HEK293 (cell line): ENCODE results near the gene MMP15.

Experiments used
- CTCF ChIA-PET: fragments of 350-600 bp; formaldehyde crosslinking; extraction: SDS; loops from one replicate; lab custom pipeline; 2021; ENCODE audit warnings: antibody characterized with exemption; lab: Yijun Ruan, JAX
- POLR2A ChIA-PET: fragments of 300-600 bp; formaldehyde crosslinking; extraction: SDS; loops from one replicate; lab custom pipeline; 2020; ENCODE audit warnings: antibody characterized with exemption, inconsistent platforms; lab: Yijun Ruan, JAX
- H3K27ac ChIP-seq: fragments of 200-500 bp; sonication (Bioruptor generic); 2 replicates; pipeline ENCODE4 v1.5.1; 2014; ENCODE audit warnings: low read depth, low read length, control low read depth, inconsistent platforms; ENCODE audit errors: extremely low read depth
- H3K36me3 ChIP-seq, 2 experiments: fragments of 200-500 bp in 1 of 2; sonication (Bioruptor generic) in 1 of 2; 1 replicate in 1 of 2; 2 replicates in 1 of 2; pipeline ENCODE4 v1.5.1; 2014 to 2017; ENCODE audit warnings: inconsistent platforms in 2 of 2, low read length in 2 of 2; ENCODE audit not compliant: control insufficient read depth in 2 of 2, insufficient read depth in 1 of 2
- H3K4me1 ChIP-seq: fragments of 200-500 bp; sonication (Bioruptor generic); 2 replicates; pipeline ENCODE4 v1.5.1; 2014; ENCODE audit warnings: mild to moderate bottlenecking, low read length, inconsistent platforms; ENCODE audit not compliant: control insufficient read depth, insufficient read depth
- H3K4me3 ChIP-seq: 2 replicates; pipeline ENCODE4 v1.5.1; 2011; ENCODE audit warnings: low read depth, mild to moderate bottlenecking, control low read depth, low read length, moderate library complexity
- H3K9me3 ChIP-seq: fragments of 200-500 bp; sonication (Bioruptor generic); 2 replicates; pipeline ENCODE4 v1.5.1; 2014; ENCODE audit warnings: low read depth, low read length, inconsistent platforms; ENCODE audit not compliant: control insufficient read depth, insufficient read depth
- EGR2 ChIP-seq: fragments of 450-650 bp; formaldehyde crosslinking; IDR thresholded peaks from 2 replicates; pipeline ENCODE4 v1.5.1; 2016; ENCODE audit warnings: low read depth, missing biosample characterization, missing genetic modification characterization
- IKZF3 ChIP-seq: fragments of 450-650 bp; IDR thresholded peaks from 2 replicates; pipeline ENCODE4 v1.5.0; 2018; ENCODE audit warnings: missing biosample characterization, mild to moderate bottlenecking, missing genetic modification characterization, moderate library complexity
- PRDM1 ChIP-seq: fragments of 450-650 bp; formaldehyde crosslinking; IDR thresholded peaks from 2 replicates; pipeline ENCODE4; 2016; ENCODE audit warnings: missing biosample characterization, missing genetic modification characterization
- PRDM10 ChIP-seq: fragments of 450-650 bp; formaldehyde crosslinking; IDR thresholded peaks from 2 replicates; pipeline ENCODE4 v1.5.1; 2016; ENCODE audit warnings: missing biosample characterization, missing genetic modification characterization
- SCRT1 ChIP-seq: fragments of 450-650 bp; formaldehyde crosslinking; IDR thresholded peaks from 2 replicates; pipeline ENCODE4 v1.5.1; 2016; ENCODE audit warnings: missing biosample characterization, missing genetic modification characterization, borderline replicate concordance
- WT1 ChIP-seq: fragments of 450-650 bp; formaldehyde crosslinking; IDR thresholded peaks from 2 replicates; pipeline ENCODE4 v1.5.1; 2016; ENCODE audit warnings: missing biosample characterization, missing genetic modification characterization
- ZBTB7A ChIP-seq: fragments of 450-650 bp; formaldehyde crosslinking; IDR thresholded peaks from 2 replicates; pipeline ENCODE4 v1.5.1; 2016; ENCODE audit warnings: low read depth, missing biosample characterization, missing genetic modification characterization
- ZFP41 ChIP-seq: fragments of 450-650 bp; formaldehyde crosslinking; IDR thresholded peaks from 2 replicates; pipeline ENCODE4 v1.5.1; 2016; ENCODE audit warnings: missing biosample characterization, missing genetic modification characterization, borderline replicate concordance
- ZNF114 ChIP-seq: fragments of 450-650 bp; formaldehyde crosslinking; IDR thresholded peaks from 2 replicates; pipeline ENCODE4 v1.5.0; 2017; ENCODE audit warnings: missing biosample characterization, missing genetic modification characterization
- ZNF121 ChIP-seq: fragments of 450-650 bp; formaldehyde crosslinking; IDR thresholded peaks from 2 replicates; pipeline ENCODE4 v1.5.1; 2016; ENCODE audit warnings: missing biosample characterization, missing genetic modification characterization
- ZNF16 ChIP-seq: fragments of 450-650 bp; formaldehyde crosslinking; IDR thresholded peaks from 2 replicates; pipeline ENCODE4 v1.5.1; 2016; ENCODE audit warnings: low read depth, missing biosample characterization, missing genetic modification characterization
- ZNF174 ChIP-seq: fragments of 450-650 bp; formaldehyde crosslinking; IDR thresholded peaks from 2 replicates; pipeline ENCODE4 v1.5.0; 2017; ENCODE audit warnings: missing biosample characterization, mild to moderate bottlenecking, missing genetic modification characterization
- ZNF19 ChIP-seq: fragments of 450-650 bp; formaldehyde crosslinking; IDR thresholded peaks from 2 replicates; pipeline ENCODE4; 2016; ENCODE audit warnings: missing biosample characterization, missing genetic modification characterization, low read depth
- ZNF292 ChIP-seq: fragments of 450-650 bp; formaldehyde crosslinking; IDR thresholded peaks from 2 replicates; pipeline ENCODE4 v1.5.1; 2016; ENCODE audit warnings: low read depth, missing biosample characterization, missing genetic modification characterization, borderline replicate concordance
- ZNF366 ChIP-seq: fragments of 450-650 bp; formaldehyde crosslinking; conservative IDR thresholded peaks from 2 replicates; pipeline ENCODE4 v1.5.1; 2016; ENCODE audit warnings: missing biosample characterization, missing genetic modification characterization
- ZNF510 ChIP-seq: fragments of 450-650 bp; formaldehyde crosslinking; IDR thresholded peaks from 2 replicates; pipeline ENCODE4 v1.5.1; 2018; ENCODE audit warnings: mild to moderate bottlenecking, missing genetic modification characterization, missing biosample characterization; ENCODE audit not compliant: insufficient replicate concordance
- ZNF571 ChIP-seq: fragments of 450-650 bp; formaldehyde crosslinking; IDR thresholded peaks from 2 replicates; pipeline ENCODE4 v1.5.0; 2017; ENCODE audit warnings: missing biosample characterization, missing genetic modification characterization
- ZNF843 ChIP-seq: fragments of 450-650 bp; formaldehyde crosslinking; IDR thresholded peaks from 2 replicates; pipeline ENCODE4 v1.5.1; 2016; ENCODE audit warnings: missing biosample characterization, missing genetic modification characterization

The MMP15 gene

GRCh38 chr16:58042001-58042885 is 16.7 kb downstream of the MMP15 start:
- Histone ChIP-seq H3K27ac (no peak overlapping the region), H3K4me1 (no peaks in the 10 kb centered on the region), H3K36me3 (peaks cover 0 to 48% of the 10 kb centered on the region in 2 experiments; a peak in 1 of 3 replicates), H3K9me3 (no peaks in the 10 kb centered on the region), H3K4me3 (no peak overlapping the region)
- TF ChIP-seq PRDM1 (tag by site-specific recombination) (no peak), PRDM10 (no peak), ZNF510 (no peak), EGR2 (tag by site-specific recombination) (no peak), ZNF174 (no peak), SCRT1 (tag by site-specific recombination) (no peak), ZNF16 (tag by site-specific recombination) (no peak), ZNF843 (tag by site-specific recombination) (no peak), ZNF114 (no peak), IKZF3 (tag by site-specific recombination) (no peak), ZNF121 (tag by site-specific recombination) (no peak)
- CTCF ChIA-PET: interaction anchor here (0.6 kb wide), 1 partner anchor 175 kb away, joined by 3 read pairs; no protein-coding TSS in a partner anchor
- POLR2A ChIA-PET: no interaction called here

- Histone ChIP-seq H3K9me3 (no peaks in the 10 kb centered on the region), H3K27ac (no peak overlapping the region), H3K4me3 (no peak overlapping the region), H3K4me1 (no peaks in the 10 kb centered on the region), H3K36me3 (peaks cover 0 to 48% of the 10 kb centered on the region in 2 experiments; a peak in 1 of 3 replicates)
- TF ChIP-seq ZNF571 (tag by site-specific recombination) (no peak), ZFP41 (no peak), ZNF114 (no peak), ZNF19 (tag by site-specific recombination) (no peak), WT1 (no peak), ZNF16 (tag by site-specific recombination) (no peak), ZNF292 (tag by site-specific recombination) (no peak), ZBTB7A (tag by site-specific recombination) (no peak), ZNF366 (tag by site-specific recombination) (no peak)
- ChIA-PET POLR2A (no interaction called here), CTCF (interaction anchor here (0.6 kb wide), 1 partner anchor 176 kb away, joined by 3 read pairs; no protein-coding TSS in a partner anchor)
These were observed 17.4 kb downstream of the MMP15 start for GRCh38 chr16:58042886-58043515.
